ENCODE results near the gene XYLT2.

DNA sequence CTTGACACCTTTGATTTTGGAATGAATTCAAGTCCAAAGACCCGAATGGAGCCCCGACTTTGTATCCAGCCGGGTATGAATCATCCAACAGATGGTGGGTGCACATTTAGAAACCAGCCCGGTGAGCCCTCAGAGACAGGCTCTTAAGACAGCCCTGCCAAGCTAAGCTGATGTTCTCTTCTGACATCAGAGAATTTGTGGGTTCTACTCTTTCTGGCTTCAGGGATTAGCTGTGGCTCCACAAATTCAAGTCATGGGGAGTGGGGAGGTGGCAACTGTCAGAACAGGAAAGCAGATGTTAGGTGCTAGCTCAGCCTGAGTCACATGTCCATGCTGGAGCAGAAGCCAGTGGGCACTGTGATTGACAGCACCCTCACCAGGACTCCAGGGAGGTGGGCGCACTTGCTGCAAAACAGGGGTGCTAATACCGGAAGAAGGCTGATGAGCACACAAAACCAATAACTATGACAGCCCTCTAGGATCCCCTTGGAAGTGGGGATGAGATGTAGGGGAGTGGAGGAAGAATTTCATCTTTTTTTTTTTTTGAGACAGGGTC, 31.4 kb upstream of the XYLT2 start:
- TF ChIP-seq, protein P1, sequence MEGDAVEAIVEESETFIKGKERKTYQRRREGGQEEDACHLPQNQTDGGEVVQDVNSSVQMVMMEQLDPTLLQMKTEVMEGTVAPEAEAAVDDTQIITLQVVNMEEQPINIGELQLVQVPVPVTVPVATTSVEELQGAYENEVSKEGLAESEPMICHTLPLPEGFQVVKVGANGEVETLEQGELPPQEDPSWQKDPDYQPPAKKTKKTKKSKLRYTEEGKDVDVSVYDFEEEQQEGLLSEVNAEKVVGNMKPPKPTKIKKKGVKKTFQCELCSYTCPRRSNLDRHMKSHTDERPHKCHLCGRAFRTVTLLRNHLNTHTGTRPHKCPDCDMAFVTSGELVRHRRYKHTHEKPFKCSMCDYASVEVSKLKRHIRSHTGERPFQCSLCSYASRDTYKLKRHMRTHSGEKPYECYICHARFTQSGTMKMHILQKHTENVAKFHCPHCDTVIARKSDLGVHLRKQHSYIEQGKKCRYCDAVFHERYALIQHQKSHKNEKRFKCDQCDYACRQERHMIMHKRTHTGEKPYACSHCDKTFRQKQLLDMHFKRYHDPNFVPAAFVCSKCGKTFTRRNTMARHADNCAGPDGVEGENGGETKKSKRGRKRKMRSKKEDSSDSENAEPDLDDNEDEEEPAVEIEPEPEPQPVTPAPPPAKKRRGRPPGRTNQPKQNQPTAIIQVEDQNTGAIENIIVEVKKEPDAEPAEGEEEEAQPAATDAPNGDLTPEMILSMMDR (IDR thresholded peaks at IDR 0.05; ENCODE audit: low read depth, low read length), result no peak
- TF ChIP-seq POLR2A (IDR thresholded peaks at IDR 0.05; ENCODE audit: extremely low read depth, insufficient read length), result no peak
- TF ChIP-seq, protein P2, sequence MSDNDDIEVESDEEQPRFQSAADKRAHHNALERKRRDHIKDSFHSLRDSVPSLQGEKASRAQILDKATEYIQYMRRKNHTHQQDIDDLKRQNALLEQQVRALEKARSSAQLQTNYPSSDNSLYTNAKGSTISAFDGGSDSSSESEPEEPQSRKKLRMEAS (IDR thresholded peaks at IDR 0.05; ENCODE audit: low read depth, low read length), result no peak

Data from NB4 (cell line).